Measurements from ENCODE around the gene CSRP1.
"Not testable (repeated sequence)": the region's sequence is repeated elsewhere in the genome, so short reads cannot be mapped to it uniquely, and the experiment has no call there.

Gene CSRP1

DNA sequence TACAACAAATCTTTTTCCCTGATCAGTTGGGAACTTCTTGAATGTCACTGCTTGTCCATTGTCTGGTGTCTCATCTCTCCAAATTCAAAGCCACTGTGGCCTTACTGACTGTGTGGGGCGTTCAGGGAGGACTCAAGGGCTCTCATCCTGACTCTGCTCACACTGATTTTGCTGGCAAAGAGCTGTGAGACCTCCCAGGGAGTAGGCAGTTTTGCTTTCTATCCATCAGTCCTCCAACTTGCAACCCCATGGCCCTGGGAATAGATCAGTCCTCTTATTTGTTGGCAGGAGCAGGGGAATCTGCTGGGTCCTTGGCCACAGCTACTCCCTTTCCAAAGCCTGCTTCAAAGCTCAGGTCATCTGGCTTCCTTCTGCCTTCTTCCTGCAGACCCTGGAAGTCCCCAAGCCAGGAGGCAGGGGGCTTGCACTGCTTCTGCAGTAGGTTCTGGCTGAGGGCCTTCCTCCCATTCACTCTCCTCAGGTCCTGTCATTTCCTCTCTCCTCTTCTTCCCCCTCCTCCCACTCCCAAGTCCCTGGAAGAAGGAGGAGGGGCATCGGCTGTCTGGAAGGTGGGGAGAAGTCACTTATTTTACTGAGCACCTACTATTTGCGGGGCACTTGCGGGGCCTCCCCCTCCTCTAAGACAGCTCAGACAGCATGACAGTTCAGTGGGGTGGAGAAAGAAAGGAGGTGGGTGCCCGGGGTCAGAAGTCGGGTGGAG is 31.1 kb upstream of the CSRP1 start:
- peak; percentile 56 for DNase-seq

DNA sequence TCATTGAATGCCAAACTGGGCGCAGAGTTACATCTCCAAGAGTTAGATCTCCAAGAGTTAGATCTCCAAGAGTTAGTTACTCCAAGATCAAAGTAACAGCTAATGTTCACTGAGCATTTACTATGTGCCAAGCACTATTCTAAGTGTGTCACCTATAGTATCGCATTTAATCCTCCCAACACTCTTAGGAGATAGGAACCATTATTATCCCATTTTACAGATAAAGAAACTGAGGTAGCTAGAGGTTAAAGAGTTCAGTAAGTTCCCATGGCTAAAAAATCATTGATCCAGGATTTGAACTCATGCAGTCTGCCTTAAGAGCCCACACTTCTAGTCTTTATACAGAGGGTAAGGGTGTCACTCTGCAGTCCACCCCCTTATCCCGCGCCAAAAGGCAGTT is 30.5 kb upstream of the CSRP1 start:
- DNase-seq = no peak

DNA sequence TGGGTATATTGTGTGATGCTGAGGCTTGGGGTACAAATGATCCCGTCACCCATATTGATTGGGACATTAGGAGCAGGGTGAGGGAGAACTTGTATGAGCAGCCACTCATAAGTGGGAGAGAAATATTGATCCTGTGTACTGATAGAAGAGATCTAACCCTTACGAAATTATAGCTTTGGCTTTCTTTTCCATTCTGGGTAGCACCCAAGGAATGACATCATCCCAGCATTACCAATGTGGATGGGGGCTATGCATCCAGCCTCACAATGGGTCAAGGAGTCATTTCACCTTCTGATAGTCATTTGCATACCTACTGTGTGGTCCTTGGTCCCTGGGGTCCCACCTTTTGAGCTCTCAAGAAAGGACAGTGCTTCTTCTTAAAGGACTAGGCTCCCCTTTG is 30.1 kb upstream of the CSRP1 start:
- DNase-seq = no peak

DNA sequence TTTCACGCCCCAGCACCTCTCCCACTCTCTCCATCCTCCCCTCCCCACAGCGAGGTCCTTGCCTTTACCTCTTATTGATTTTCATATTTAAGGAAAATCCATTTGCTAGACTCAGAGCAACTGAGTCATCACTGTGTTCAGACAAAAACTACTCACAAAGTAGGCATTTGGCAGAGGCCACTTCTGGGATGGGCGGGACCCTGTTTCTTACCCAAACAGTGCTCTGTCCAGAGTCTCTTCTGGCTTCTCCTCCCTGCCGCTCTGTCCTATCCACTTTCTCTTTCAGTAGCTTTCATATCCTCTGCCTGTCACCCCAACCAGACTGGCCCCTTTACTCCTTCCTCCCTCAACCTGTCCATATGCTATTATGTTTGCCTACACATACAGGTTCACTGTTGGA is 29.6 kb upstream of the CSRP1 start:
- DNase-seq = no peak

DNA sequence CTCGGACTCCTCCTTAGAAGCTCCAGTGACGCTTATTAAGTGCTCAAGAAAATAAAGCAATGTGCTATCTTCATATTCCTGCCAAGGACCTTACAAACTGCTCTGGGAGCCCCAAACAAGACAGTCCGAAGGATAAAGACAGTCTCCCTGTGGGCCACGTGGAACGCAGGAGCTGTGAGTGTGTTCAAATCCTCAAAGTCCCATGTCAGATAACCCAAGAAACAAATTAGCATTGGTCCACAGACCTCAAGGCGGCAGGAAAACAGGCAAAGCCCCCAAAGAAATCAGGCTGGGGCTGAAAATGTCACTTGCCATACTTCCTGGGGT is 29.0 kb upstream of the CSRP1 start:
- no peak for DNase-seq

DNA sequence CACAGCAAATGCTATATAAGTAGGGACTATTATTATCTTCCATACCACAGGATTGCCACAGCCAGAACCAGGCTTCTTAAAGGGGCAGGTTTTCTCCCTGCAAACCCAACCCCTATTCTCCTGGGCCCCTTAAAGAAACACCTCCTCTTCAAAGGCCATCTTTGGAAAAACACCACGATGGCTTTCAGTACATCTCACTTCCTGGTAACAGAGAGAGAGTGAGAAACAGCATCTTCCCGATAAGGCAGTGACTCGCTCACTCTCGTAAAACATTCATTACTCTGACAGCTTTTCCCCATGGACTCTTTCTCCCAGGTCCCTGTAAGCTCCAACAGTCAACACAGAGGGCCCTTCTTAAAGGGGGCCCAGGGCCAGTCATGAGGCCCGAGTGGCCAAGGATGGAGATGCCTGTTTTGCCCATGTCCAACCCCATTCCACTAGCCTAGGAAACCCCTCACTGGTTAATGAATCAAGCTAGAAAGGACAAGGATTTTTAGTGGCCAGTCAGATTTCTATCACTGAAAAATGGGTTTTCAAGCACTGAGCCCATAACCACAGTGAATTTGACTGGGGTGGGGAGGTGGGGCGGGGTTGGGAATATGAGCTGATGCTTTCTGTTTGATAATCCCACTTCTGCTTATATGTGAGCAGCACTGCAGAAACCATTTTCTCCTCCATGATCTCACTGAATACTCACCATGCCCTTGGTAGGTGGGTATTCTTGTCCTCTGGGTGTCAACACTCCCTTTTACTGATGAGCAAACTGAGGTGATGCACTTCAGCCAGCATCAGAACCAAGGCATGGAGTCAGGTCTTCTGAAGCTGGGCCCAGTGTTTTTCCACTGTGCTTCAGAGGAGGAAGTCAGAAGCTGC is 28.4 kb upstream of the CSRP1 start:
- DNase-seq = peak; percentile 67

DNA sequence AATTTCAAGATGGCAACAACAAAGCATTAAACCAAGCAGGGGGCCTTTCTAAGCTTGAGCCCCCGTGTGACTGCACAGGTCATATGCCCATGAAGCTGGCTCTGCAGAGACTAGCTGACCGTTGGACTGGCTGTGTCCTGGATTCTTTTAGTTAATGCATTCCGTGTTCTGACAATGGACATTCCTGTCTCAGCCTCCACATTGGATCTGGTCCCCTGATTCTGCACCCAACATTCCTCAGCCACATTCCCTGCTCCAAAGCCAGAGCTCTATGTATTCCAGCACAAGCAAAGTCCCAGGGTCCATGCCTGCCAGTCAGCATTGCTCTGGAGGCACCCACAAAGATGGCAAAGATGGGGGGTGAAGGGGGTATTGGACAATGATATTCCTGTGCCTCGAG is 26.9 kb upstream of the CSRP1 start:
- DNase-seq = no peak

DNA sequence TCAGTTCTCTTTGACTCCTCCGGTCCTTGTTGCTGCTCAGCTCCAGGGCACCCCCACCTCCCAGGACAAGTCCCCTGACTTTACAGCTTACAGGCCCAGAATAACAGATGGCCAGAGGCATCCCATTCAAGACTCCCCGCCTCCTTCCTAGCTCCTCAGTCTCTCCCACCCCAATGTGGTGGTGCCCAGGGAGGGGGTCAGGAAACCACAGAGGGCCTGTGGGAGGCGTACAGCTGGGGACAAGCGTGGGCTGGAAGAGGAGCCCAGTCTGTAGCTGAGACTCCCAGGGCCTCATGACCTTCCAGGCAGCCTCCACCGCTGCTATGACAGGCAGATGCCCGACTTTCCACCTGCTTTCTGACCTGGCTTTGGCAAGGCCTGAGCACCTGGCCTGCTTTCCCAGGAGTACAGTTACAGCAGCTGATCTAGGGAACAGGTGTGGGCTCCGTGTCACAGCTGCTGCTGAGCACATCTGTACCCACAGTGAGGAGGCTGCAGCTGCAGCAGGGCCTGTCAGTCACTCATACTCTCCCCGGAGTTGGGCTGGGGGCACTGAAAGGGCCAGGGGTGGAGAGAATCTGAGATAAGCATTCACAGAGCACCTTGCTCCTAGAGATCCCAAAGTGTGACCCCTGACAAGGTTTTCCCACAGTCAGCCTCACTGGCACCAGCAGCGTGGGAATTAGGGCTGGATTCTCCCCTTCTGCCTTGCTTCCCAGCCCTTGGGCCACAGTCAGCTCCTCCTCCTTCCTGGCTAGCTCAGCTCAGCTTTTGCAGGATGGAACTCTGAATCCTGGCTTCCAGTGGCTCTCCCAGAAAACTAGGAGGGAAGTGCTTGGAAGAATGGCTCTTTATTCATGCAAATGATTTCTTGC is 24.9 kb upstream of the CSRP1 start:
- peak; percentile 99 for DNase-seq

DNA sequence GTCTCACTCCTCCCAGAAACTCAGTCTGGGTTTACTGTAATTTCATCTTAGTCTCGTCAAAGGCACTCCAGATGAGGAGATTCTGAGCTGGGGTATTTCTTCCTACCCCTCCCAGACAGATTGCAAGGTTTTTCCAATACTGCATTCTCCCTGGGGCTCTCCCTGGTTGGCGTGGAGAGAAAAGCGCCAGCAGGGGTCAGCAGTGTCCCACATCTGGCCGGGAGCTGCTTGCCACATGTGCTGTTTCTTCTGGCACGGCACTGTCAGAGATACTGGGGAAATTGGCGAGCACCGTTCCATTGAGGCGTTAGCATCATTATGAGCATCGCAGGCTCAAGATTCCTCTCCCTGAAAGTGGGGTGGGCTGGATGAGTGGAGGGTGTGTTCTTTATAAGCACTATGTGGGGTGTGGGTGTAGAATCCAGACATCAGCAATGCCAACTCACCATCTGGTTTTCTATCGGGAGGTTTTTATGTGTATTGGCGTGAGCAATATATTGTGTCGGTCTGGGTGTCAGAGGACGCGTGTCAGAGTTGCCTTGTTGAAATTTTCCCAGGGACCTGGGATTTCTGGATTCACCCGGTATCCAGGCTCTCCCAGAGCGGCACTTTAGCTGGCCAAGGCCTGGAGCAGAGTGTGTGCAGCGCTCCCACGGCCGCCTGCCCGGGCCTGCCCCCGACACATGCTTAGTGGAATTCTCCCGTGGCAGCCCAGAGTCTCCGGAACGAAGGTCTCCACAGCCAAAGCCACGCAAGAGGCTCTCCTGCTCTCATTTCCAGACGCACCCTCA is 24.0 kb upstream of the CSRP1 start:
- DNase-seq = peak; percentile 89

DNA sequence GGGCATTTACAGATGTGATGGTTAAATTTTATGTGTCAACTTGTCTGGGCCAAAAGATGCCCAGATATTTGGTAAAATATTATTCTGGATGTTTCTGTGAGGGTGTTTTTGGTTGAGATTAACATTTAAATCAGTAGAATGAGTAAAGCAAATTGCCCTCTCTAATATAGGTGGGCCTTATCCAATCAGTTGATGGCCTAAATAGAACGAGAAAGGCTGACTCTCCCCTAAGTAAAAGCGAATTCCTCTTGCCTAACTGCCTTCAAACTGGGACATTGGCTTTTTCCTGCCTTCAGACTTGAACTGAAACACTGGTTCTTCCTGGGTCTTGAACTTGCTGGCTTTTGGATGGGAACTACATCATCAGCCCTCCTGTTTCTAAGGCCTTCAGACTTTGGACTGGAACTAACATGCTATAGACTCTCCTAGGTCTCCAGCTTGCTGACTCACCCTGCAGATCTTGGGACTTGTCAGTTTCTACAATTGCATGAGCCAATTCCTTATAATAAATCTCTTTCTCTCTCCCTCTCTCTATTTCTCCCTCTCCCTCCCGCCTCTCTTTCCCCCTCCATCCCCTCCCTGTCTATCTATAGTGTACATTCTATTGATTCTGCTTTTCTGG is 21.8 kb upstream of the CSRP1 start:
- peak; percentile 29 for DNase-seq

DNA sequence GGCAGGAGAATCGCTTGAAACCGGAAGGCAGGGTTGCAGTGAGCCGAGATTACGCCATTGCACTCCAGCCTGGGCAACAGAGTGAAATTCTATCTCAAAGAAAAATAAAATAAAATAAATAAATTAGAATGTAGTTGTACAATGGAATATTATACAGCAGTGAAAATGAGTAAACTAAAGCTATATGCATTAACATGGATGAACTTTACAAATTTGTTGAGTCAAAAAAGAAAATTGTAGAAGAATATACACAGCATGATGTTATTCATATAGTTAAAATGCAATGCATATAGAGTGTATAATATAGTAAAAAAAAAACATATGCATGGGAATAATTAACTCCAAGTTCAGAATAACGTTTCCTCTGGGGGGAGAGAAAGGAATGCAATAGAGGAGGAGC is 21.0 kb upstream of the CSRP1 start:
- no peak for DNase-seq

DNA sequence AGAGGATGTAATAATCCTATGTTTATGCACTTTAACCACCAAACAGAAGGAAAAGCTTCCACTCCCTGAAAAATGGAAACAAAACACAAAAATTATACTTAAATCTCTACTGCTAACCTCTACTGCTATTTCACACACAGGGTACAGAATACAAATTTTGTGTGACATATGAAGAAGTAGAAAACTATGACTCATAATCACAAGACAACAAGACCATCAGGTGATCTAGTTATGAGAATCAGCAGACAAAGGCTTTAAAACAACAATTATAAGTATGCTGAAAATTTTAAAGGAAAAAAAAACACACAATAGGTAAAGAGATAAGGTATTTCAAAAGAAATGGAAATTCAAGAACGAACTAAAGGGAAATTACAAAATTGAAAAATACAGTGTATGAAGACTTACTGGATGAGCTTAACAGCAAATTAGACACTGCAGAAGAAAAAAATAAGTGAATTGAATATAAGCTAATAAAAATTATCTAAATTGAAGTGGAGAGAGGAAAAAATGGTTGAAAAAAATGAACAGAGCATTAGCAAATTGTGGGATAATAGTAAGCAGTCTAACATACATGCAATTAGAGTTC is 18.4 kb upstream of the CSRP1 start:
- no peak for DNase-seq

DNA sequence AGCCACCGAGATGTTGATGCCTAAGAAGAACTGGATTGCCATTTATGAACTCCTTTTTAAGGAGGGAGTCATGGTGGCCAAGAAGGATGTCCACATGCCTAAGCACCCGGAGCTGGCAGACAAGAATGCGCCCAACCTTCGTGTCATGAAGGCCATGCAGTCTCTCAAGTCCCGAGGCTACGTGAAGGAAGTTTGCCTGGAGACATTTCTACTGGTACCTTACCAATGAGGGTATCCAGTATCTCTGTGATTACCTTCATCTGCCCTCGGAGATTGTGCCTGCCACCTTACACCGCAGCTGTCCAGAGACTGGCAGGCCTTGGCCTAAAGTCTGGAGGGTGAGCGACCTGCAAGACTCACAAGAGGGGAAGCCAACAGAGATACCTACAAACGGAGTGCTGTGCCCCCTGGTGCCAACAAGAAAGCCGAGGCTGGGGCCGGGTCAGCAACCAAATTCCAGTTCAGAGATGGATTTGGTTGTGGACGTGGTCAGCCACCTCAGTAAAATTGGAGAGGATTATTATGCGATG is 13.2 kb upstream of the CSRP1 start:
- DNase-seq = not testable (repeated sequence)

DNA sequence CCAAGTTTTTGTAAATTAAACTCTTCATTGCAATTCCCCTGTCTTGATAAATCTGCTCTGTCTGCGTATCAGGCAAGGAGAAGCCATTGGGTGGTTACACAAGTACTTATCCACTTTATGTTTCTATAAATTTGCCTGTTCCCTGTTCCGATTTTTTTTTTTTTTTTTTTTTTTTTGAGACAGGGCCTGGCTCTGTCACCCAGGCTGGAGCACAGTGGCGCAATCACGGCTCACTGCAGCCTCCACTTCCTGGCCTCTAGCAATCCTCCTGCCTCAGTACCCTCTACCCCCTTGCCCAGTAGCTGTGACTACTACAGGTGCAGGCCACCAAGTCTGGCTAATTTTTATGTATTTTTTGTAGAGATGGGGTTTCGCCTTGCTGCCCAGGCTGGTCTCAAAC is 11.1 kb upstream of the CSRP1 start:
- no peak for DNase-seq

DNA sequence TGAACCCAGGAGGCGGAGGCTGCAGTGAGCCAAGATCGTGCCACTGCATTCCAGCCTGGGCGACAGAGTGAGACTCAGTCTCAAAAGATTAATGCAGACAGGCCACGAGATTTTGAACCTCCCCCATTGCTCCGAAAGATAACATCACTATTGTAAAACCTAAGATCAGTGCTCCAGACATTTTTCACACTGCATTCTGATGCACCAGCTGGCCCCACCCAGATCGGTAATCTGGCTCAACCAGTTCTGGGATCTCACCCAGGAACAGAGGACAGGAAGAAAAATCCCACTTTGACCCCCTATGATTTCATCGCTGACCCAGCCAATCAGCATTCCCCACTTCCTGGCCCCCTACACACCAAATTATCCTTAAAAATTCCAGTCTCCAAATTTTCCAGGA is 10.7 kb upstream of the CSRP1 start:
- DNase-seq = peak; percentile 20

DNA sequence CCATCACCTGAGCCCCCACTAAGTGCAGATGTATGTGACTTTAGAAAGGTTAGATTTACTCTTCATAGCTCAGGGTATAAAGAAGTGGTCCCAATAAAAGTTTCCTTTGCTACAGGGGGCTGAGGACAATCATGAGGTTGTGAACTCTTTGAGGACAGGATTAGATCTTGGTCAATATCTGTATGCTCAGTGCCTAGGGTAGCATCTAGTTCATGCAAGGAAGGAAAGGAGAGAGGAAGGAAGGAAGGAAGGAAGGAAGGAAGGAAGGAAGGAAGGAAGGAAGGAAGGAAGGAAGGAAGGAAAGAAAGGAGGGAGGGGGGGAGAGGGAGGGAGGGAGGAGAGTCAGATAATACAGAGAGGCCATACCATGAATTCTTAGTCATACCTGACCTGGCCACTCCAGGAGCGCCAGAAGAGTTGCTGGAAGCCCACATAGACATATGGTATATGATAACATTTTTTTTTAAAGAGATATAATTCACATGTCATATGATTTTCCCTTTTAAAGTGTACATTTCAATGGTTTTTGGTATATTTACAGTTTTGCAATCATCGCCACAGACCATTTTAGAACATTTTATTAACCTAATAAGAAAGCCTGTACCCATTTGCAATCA is 9.7 kb upstream of the CSRP1 start:
- no peak for DNase-seq

DNA sequence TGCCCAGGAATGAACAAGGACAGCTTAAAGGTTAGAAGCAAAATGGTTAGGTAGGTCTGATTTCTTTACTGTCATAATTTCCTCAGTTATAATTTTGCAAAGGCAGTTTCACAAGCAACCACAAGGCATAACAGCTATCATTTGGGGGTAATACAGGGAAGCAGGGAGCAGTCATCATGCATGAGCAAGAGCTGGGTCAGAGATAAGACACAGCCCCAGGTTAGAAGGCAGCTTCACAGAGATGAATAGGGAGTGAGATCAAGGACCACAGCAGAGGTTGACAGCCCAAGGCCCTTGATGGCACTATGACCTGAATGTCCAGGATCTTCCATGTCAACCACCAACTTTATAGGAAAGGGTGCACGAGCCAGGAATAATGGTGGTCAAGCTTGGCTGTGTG is 9.0 kb upstream of the CSRP1 start:
- DNase-seq = no peak

DNA sequence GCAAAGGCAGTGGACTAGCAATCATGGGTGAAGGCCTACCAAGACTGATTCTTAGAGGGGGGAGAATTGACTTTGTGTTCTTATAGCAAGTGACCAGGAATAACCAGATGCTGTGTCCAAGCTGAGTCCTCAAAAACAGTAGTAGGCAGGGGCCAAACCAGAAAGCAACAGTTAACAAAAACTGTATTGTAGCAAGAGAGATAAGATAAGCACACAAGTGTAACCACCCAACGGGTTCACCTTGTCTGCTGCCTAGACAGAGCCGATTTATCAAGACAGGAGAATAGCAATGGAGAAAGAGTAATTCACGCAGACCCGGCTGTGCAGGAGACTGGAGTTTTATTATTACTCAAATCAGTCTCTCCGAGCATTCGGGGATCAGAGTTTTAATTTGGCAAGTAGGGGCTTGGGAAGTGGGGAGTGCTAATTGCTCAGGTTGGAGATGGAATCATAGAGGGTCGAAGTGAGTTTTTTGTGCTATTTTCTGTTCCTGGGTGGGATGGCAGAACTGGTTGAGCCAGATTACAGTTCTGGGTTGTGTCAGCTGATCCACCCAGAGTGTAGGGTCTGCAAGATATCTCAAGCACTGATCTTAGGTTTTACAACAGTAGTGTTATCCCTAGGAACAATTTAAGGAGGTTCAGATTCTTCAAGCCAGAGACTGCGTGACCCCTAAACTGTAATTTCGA is 8.3 kb upstream of the CSRP1 start:
- no peak for DNase-seq

DNA sequence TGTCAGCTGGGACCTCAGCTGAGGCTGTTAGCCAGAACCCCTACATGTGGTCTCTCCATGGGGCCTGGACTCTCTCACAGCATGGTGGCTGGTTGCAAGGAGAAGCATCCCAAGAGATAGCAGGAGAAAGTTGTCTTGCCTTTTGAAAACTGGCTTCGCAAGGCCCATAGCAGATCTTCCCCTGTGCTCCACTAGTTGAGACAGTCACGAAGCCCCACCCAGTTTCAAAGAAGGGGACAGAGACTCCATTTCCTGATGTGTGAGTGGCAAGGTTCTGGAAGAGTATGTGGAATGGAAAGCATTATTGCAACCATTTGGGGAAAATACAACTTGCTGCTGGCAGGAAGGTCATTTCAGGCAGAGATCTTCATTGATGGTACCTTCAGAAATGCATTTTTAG is 7.5 kb upstream of the CSRP1 start:
- DNase-seq = no peak

DNA sequence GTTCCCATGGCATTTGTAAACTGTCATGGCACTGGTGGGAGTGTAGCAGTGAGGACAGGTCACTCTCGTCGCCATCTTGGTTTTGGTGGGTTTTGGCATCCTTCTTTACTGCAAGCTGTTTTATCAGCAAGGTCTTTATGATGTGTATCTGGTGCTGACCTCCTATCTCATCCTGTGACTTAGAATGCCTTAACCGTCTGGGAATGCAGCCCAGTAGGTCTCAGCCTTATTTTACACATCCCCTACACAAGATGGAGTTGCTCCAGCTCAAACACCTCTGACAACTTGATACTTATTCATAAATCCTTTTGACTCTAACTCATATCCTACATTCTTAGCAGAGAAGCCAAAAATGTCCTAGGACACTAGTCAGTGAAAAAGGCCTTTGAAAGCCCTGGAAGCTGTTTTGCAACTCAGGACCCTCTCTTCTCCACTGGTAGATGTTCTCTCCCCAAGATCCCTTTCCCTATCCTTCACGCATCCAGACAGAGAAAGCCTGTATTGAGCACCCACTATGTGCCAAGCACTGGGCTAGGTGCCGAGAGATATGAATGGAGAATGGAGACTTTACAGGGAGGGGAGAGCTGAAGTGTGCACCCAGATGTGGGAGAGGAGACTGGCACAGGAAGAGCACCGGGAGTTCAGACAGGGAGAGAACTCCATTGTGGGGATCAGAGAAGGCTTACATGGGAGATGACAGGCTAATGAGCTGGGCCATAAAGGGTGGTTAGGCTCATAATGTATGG is 6.7 kb upstream of the CSRP1 start:
- no peak for DNase-seq

Data from DMS53 (cell line).